Measurements from ENCODE around the gene IL9R.
"Not testable (repeated sequence)": the region's sequence is repeated elsewhere in the genome, so short reads cannot be mapped to it uniquely, and the experiment has no call there.

IL9R gene

DNA sequence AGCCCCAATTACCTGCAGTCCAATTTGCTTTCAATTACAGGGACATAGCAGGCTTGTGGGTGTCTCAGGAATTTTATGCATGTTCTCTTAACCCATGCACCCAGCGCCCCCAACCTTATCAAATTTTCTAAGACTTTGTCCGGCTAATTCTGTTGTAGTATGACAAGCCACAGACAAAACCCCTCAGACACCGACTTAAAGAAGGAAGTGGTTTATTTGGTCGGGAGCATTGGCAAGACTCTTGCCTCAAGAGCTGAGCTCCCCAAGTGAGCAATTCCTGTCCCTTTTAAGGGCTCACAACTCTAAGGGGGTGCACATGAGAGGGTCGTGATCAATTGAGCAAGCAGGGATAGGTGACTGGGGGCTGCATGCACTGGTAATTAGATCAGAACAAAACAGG lies 28.7 kb upstream of the IL9R start:
- H3K4me3 ChIP-seq (ENCODE audit: low read depth, low read length) = no peak overlapping the region
- TF ChIP-seq, protein P1, sequence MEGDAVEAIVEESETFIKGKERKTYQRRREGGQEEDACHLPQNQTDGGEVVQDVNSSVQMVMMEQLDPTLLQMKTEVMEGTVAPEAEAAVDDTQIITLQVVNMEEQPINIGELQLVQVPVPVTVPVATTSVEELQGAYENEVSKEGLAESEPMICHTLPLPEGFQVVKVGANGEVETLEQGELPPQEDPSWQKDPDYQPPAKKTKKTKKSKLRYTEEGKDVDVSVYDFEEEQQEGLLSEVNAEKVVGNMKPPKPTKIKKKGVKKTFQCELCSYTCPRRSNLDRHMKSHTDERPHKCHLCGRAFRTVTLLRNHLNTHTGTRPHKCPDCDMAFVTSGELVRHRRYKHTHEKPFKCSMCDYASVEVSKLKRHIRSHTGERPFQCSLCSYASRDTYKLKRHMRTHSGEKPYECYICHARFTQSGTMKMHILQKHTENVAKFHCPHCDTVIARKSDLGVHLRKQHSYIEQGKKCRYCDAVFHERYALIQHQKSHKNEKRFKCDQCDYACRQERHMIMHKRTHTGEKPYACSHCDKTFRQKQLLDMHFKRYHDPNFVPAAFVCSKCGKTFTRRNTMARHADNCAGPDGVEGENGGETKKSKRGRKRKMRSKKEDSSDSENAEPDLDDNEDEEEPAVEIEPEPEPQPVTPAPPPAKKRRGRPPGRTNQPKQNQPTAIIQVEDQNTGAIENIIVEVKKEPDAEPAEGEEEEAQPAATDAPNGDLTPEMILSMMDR (conservative IDR thresholded peaks at IDR 0.05; ENCODE audit: low read depth, low read length) = no peak
- no peak for DNase-seq (ENCODE audit: low read depth)

DNA sequence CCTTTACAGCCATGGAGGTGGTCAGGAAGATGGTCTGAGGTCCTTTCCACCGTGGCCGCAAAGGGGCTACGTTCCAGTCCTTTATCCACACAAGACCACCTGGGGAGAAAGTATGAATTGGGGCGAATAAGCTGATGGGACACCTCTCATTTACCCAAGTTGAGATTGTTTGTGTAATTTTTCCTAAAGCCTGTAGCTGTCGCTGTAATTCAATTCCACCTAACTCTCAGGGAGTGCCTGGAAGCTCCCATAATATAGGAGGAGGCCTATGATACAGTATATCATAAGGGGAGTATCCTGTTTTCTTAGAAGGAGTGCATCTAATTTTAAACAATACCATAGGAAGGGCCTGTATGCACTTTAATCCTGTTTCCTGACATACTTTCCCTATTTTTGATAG lies 25.8 kb upstream of the IL9R start:
- H3K4me3 ChIP-seq (ENCODE audit: low read depth, low read length); DNase-seq (ENCODE audit: low read depth): not testable (repeated sequence)

- not testable (repeated sequence) for H3K4me3 ChIP-seq (ENCODE audit: low read depth, low read length); DNase-seq (ENCODE audit: low read depth)
Measured at GRCh38 chrX:155972241-155972640, 25.3 kb upstream of the IL9R start.

GRCh38 chrX:155983326-155983725 lies 14.2 kb upstream of the IL9R start:
- TF ChIP-seq, protein P1 (conservative IDR thresholded peaks at IDR 0.05; ENCODE audit: low read depth, low read length) = no peak
- DNase-seq (ENCODE audit: low read depth) = no peak
- no peak overlapping the region for H3K4me3 ChIP-seq (ENCODE audit: low read depth, low read length)

DNA sequence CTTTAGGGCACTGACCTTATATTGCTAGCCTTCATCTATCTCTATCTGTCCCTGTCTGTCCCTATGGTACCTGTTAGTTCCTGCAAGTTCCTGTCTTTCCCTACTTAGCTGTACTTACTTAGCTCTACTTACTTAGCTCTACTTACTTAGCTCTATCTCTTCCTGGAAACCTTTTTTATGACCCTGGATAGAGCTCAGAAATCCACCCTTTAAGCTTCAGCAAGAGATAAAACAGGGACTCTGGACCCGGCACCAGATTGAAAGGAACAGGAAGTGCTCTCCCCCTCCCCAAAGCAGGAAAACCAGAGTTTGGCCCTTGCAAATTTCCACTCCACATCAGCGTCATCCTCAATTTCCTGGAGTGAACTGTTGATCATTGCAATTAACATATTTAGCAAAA lies 12.3 kb upstream of the IL9R start:
- DNase-seq (ENCODE audit: low read depth) = no peak
- no peak overlapping the region for H3K4me3 ChIP-seq (ENCODE audit: low read depth, low read length)
- TF ChIP-seq, protein P1 (conservative IDR thresholded peaks at IDR 0.05; ENCODE audit: low read depth, low read length) = no peak

DNA sequence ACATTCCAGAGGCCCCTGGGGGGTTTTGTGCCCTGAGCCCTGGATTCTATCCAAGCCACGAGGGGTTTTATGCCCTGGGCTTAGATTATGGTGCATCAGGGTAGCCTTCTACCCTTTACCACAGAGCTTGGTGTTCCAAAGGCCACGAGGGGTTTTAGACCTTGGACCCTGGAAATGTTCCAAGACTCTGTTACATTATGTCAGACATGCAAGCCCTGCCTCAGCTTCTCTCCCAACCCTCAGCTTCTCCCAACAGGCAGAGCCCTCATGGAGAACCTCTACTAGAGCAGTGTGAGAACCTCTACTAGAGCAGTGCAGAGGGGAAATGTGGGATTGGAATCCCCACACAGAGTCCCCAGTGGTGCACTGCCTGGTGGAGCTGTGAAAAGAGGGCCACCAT lies 10.5 kb upstream of the IL9R start:
- H3K4me3 ChIP-seq (ENCODE audit: low read depth, low read length) = not testable (repeated sequence)

GRCh38 chrX:155988859-155989258 lies 8.6 kb upstream of the IL9R start:
- H3K4me3 ChIP-seq (ENCODE audit: low read depth, low read length) = no peak overlapping the region
- DNase-seq (ENCODE audit: low read depth) = no peak
- TF ChIP-seq, protein P1 (conservative IDR thresholded peaks at IDR 0.05; ENCODE audit: low read depth, low read length) = no peak

More for the DNA sequence above, 10.5 kb upstream of the IL9R start:
- not testable (repeated sequence) for DNase-seq (ENCODE audit: low read depth)

DNA sequence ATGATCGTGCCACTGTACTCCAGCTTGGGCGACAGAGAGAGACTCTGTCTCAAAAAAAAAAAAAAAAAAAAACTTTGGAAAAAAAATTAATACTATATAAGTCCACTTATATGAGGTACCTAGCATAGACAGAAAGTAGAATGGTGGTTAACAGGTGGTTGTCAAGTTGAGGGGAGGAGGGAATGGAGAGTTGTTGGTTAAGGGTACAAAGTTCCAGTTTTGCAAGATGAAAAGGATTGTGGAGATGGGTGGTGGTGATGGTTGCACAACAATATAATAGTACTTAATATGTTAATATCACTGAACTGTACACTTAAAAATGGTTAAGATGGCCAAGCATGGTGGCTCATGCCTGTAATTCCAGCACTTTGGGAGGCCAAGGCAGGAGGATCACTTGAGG lies 4.1 kb upstream of the IL9R start:
- TF ChIP-seq, protein P1 (conservative IDR thresholded peaks at IDR 0.05; ENCODE audit: low read depth, low read length) = no peak
- no peak for DNase-seq (ENCODE audit: low read depth)
- no peak overlapping the region for H3K4me3 ChIP-seq (ENCODE audit: low read depth, low read length)

DNA sequence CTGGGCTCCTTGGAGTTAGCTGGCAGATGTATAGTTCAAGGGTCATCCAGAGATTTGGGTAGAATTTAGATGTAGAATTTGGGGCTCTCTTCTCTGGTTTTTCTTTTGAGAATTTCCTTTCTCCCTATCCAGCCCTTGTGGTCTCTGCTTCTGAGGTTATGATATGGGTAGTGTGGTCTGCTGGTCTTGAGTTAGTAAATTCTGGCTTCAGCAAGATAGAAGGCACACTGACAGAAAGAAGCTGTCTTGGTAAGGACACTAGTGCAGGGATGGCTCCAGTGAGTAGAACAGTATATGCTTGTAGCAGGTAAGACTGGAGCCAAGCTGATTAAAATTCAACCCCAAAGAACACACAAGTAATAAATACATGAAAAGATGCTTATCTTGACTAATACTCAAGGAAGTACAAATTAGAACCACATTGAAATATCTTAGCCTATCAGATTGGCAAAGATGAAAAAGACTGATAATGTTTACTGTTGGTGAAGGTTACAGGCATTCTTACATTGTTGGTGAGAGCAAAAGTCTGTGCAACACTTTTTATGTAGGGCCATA lies 2.1 kb upstream of the IL9R start:
- DNase-seq (ENCODE audit: low read depth) = no peak
- TF ChIP-seq, protein P1 (conservative IDR thresholded peaks at IDR 0.05; ENCODE audit: low read depth, low read length) = no peak
- no peak overlapping the region for H3K4me3 ChIP-seq (ENCODE audit: low read depth, low read length)

Measured in choroid plexus epithelial cell (primary cell).